IMR-90 (cell line): Measurements from ENCODE around the gene DOCK4. TPM values are rescaled to one million over a fixed set of nuclear protein-coding genes. Genes with fewer than 3 reads are reported as not detected.

Source experiments
- ATAC-seq: fragments of 200-7000 bp; cut with Tn5 transposase; 2 replicates; pipeline ENCODE4 v1.9.1; 2020; ENCODE audit warnings: low read depth, mild to moderate bottlenecking, moderate library complexity
- BruUV-seq: library from RNA; stranded (reverse); fragments of 400-500 nt; replicated peaks from 2 replicates; lab custom pipeline; 2021; lab: Mats Ljungman, UMichigan
- CTCF ChIA-PET: fragments of 300-600 bp; formaldehyde crosslinking; extraction: SDS; loops from one replicate; lab custom pipeline; 2021; ENCODE audit warnings: antibody characterized with exemption; lab: Yijun Ruan, JAX
- POLR2A ChIA-PET: fragments of 300-600 bp; sonication (Branson Sonifier 250); formaldehyde crosslinking; loops from one replicate; lab custom pipeline; 2022; ENCODE audit warnings: antibody characterized with exemption; ENCODE audit not compliant: unreplicated experiment; lab: Charles Lee
- DNase-seq: peaks from one replicate; pipeline ENCODE4 v3.0.0; 2013
- H2AFZ ChIP-seq: replicated peaks from 2 replicates; pipeline ENCODE3; 2013; ENCODE audit warnings: low read length, mild to moderate bottlenecking; ENCODE audit not compliant: poor library complexity
- H2AK5ac ChIP-seq: 2 replicates; pipeline ENCODE4 v1.6.1; 2013; ENCODE audit warnings: low read depth, low read length, inconsistent platforms
- H2AK9ac ChIP-seq: replicated peaks from 2 replicates; pipeline ENCODE3; 2013; ENCODE audit warnings: mild to moderate bottlenecking, low read depth, low read length, moderate library complexity; ENCODE audit not compliant: poor library complexity
- H2BK120ac ChIP-seq: 2 replicates; pipeline ENCODE4 v1.6.1; 2013; ENCODE audit warnings: low read depth, low read length, inconsistent platforms
- H2BK15ac ChIP-seq: 3 replicates; pipeline ENCODE4 v1.6.1; 2013; ENCODE audit warnings: low read depth, low read length, inconsistent platforms
- H2BK20ac ChIP-seq: 2 replicates; pipeline ENCODE4 v1.6.1; 2013; ENCODE audit warnings: low read depth, mild to moderate bottlenecking, inconsistent platforms, low read length, moderate library complexity
- H2BK5ac ChIP-seq: 2 replicates; pipeline ENCODE4 v1.6.1; 2013; ENCODE audit warnings: mild to moderate bottlenecking, low read depth, low read length, inconsistent platforms; ENCODE audit not compliant: poor library complexity, severe bottlenecking
- H3K14ac ChIP-seq: replicated peaks from 2 replicates; pipeline ENCODE4 v1.6.1; 2013; ENCODE audit warnings: low read depth, low read length, inconsistent platforms
- H3K18ac ChIP-seq: 2 replicates; pipeline ENCODE4 v1.6.1; 2013; ENCODE audit warnings: low read depth, low read length, control low read depth
- H3K23ac ChIP-seq: 2 replicates; pipeline ENCODE4 v1.6.1; 2013; ENCODE audit warnings: low read depth, low read length, inconsistent platforms
- H3K27ac ChIP-seq: 2 replicates; pipeline ENCODE4 v1.5.1; 2013; ENCODE audit warnings: mild to moderate bottlenecking, control low read depth, low read length; ENCODE audit not compliant: insufficient read depth
- H3K27me3 ChIP-seq: 2 replicates; pipeline ENCODE4 v1.6.1; 2013; ENCODE audit warnings: low read length; ENCODE audit not compliant: control insufficient read depth, insufficient read depth
- H3K36me3 ChIP-seq: 2 replicates; pipeline ENCODE4 v1.6.1; 2013; ENCODE audit warnings: low read length, mixed read lengths; ENCODE audit not compliant: control insufficient read depth, insufficient read depth
- H3K4ac ChIP-seq: 2 replicates; pipeline ENCODE4 v1.6.1; 2013; ENCODE audit warnings: low read depth, low read length, inconsistent platforms
- H3K4me1 ChIP-seq: 2 replicates; pipeline ENCODE4 v1.6.1; 2013; ENCODE audit warnings: low read length, mixed read lengths; ENCODE audit not compliant: control insufficient read depth, insufficient read depth
- H3K4me2 ChIP-seq: 2 replicates; pipeline ENCODE4 v1.6.1; 2013; ENCODE audit warnings: low read depth, mild to moderate bottlenecking, control low read depth, low read length, moderate library complexity
- H3K4me3 ChIP-seq: 2 replicates; pipeline ENCODE4 v1.5.1; 2013; ENCODE audit warnings: low read depth, mild to moderate bottlenecking, control low read depth, low read length, moderate library complexity; ENCODE audit not compliant: insufficient read depth
- H3K56ac ChIP-seq: 2 replicates; pipeline ENCODE4 v1.6.1; 2013; ENCODE audit warnings: low read length, inconsistent platforms; ENCODE audit not compliant: insufficient read depth; ENCODE audit errors: extremely low read depth
- H3K79me1 ChIP-seq, 2 experiments: 2 replicates each; pipeline ENCODE4 v1.6.1; 2013; ENCODE audit warnings: low read length in 2 of 2, inconsistent platforms in 1 of 2, low read depth in 1 of 2
- H3K9ac ChIP-seq: 2 replicates; pipeline ENCODE4 v1.6.1; 2013; ENCODE audit warnings: low read depth, low read length, control low read depth
- H3K9me1 ChIP-seq: 2 replicates; pipeline ENCODE4 v1.6.1; 2013; ENCODE audit warnings: low read length, inconsistent platforms; ENCODE audit not compliant: insufficient read depth
- H3K9me3 ChIP-seq: 2 replicates; pipeline ENCODE4 v1.6.1; 2013; ENCODE audit warnings: low read length; ENCODE audit not compliant: control insufficient read depth, insufficient read depth
- H4K20me1 ChIP-seq: 2 replicates; pipeline ENCODE4 v1.6.1; 2013; ENCODE audit warnings: low read length, inconsistent platforms; ENCODE audit not compliant: insufficient read depth
- H4K5ac ChIP-seq: 2 replicates; pipeline ENCODE4 v1.6.1; 2013; ENCODE audit warnings: mild to moderate bottlenecking, low read depth, low read length, control low read depth
- H4K8ac ChIP-seq, 2 experiments: 2 replicates each; pipeline ENCODE4 v1.6.1; 2013; ENCODE audit warnings: low read depth in 2 of 2, low read length in 2 of 2, control low read depth in 1 of 2, inconsistent platforms in 1 of 2
- H4K91ac ChIP-seq: 2 replicates; pipeline ENCODE4 v1.6.1; 2013; ENCODE audit warnings: low read depth, low read length, inconsistent platforms; ENCODE audit not compliant: insufficient read depth
- BHLHE40 ChIP-seq: fragments of 150-350 bp; IDR thresholded peaks from 2 replicates; pipeline ENCODE4 v1.6.1; 2016; ENCODE audit warnings: mild to moderate bottlenecking, low read depth, low read length
- WGBS, 2 experiments: methylation state at CpG; one replicate each; pipeline versions ENCODE4 v1.1.5 to v1.1.7; 2013; ENCODE audit warnings: missing lambda C conversion rate in 2 of 2; ENCODE audit not compliant: insufficient read length in 1 of 2; ENCODE audit errors: extremely low coverage in 2 of 2; 5-methylcytosine and 5-hydroxymethylcytosine counted together
- dilution Hi-C: fragments of 300-500 bp; cut with HindIII; formaldehyde crosslinking; loops from one replicate; pipeline ENCODE4 v1.14.3; 2018; ENCODE audit warnings: low sequenced_read_pairs; ENCODE audit not compliant: unreplicated experiment
- in situ Hi-C: fragments of 300-500 bp; cut with MboI; formaldehyde crosslinking; loops from 3 replicates; pipeline ENCODE4 v1.14.3; 2019; ENCODE audit warnings: low sequenced_read_pairs, inconsistent platforms, mixed read lengths
- intact Hi-C: fragments of 100-400 bp; cut with micrococcal nuclease; formaldehyde crosslinking; loops from 2 replicates; pipeline ENCODE4 v1.10.0; 2022
- polyA plus RNA-seq, 3 experiments: library from polyadenylated mRNA; depleted of rRNA; stranded (reverse); fragments of >200 nt; gene quantifications; 2 replicates each; pipeline ENCODE4 v1.2.3, GENCODE V29; 2012; ENCODE audit warnings: low replicate concordance in 1 of 3
- total RNA-seq: library from RNA; depleted of rRNA; stranded (reverse); fragments of >200 nt; gene quantifications from 2 replicates; pipeline ENCODE4 v1.2.3, GENCODE V29; 2012

The DOCK4 gene
- total and polyA plus RNA-seq, 2 of the 4 experiments (the other 2 are of a cell fraction): 4.4 to 12.2 TPM

- Histone ChIP-seq H4K91ac (no peak overlapping the region), H2BK20ac (no peak overlapping the region), H2BK5ac (no peak overlapping the region), H3K27ac (no peak overlapping the region), H4K20me1 (no peaks in the 10 kb centered on the region), H3K4me1 (peaks cover 2% of the 10 kb centered on the region; the same call in 1 of the 2 replicates), H3K9me1 (0 out of 2 replicates have a peak, but pooled peaks cover 3% of the 10 kb centered on the region), H2AK5ac (no peak overlapping the region), H3K14ac (no peak overlapping the region), H3K27me3 (no peaks in the 10 kb centered on the region), H3K9me3 (no peaks in the 10 kb centered on the region), H3K18ac (no peak overlapping the region), H3K56ac (no peak overlapping the region), H2AFZ (no peak overlapping the region), H3K23ac (no peak overlapping the region), H3K36me3 (peaks cover 5% of the 10 kb centered on the region; the same call in 1 of the 2 replicates), H3K9ac (no peak overlapping the region), H3K79me1 (no peaks in the 10 kb centered on the region), H2BK15ac (no peak overlapping the region), H3K4ac (no peak overlapping the region), H4K5ac (no peak overlapping the region), H3K4me3 (no peak overlapping the region), H2AK9ac (no peak overlapping the region), H4K8ac (no peak overlapping the region), H3K4me2 (no peak overlapping the region), H2BK120ac (no peak overlapping the region)
- BruUV-seq: no TSS peak
- CTCF ChIA-PET: no interaction called here
- POLR2A ChIA-PET: no interaction called here
- DNase-seq (no peak), ATAC-seq (no peak)
- dilution Hi-C loops: no loop called here
- no peak for TF ChIP-seq BHLHE40
- WGBS, 2 experiments: 100% methylated on average over 2 of the region's 4 CpGs; no CpG with 5 or more reads in 1 of the 2 experiments
- intact Hi-C loops: no loop called here
- in situ Hi-C loops: loop anchor here (10.0 kb wide), 2 partner anchors 668 to 748 kb away; no protein-coding TSS in a partner anchor
Observed at GRCh38 chr7:111746950-111747349, 459.2 kb downstream of the DOCK4 start.
